CD4-positive, alpha-beta T cell treated with Interferon alpha-2 for 1 hour (primary cell): ENCODE measurements around the gene ZFAND2A.
"Not testable (repeated sequence)": the region's sequence is repeated elsewhere in the genome, so short reads cannot be mapped to it uniquely, and the experiment has no call there.

Source experiments
- DNase-seq, 2 donors: peaks; one replicate each; pipeline ENCODE4 v3.0.0-alpha.2; 2020 to 2022

Gene ZFAND2A

GRCh38 chr7:1150400-1151002, 9.5 kb downstream of the ZFAND2A start:
- DNase-seq: no peak

GRCh38 chr7:1149351-1149794, 10.6 kb downstream of the ZFAND2A start:
- DNase-seq: no peak

- not testable (repeated sequence) for DNase-seq
These were observed 12.1 kb downstream of the ZFAND2A start for GRCh38 chr7:1147873-1148272.

- no peak for DNase-seq
These were observed 15.7 kb downstream of the ZFAND2A start for GRCh38 chr7:1144269-1144771.

- DNase-seq: not testable (repeated sequence)
These were observed 17.0 kb downstream of the ZFAND2A start for GRCh38 chr7:1143031-1143430.

GRCh38 chr7:1142051-1142635, 17.9 kb downstream of the ZFAND2A start:
- no peak for DNase-seq

- no peak for DNase-seq
These were observed 18.3 kb downstream of the ZFAND2A start for GRCh38 chr7:1141651-1142050.

GRCh38 chr7:1140476-1141104, 19.4 kb downstream of the ZFAND2A start:
- peak in 1 of 2 donors; percentile 37 for DNase-seq

GRCh38 chr7:1137517-1138167, 22.4 kb downstream of the ZFAND2A start:
- DNase-seq: no peak

- DNase-seq: no peak
These were observed 23.0 kb downstream of the ZFAND2A start for GRCh38 chr7:1136841-1137516.

- DNase-seq: no peak
These were observed 25.0 kb downstream of the ZFAND2A start for GRCh38 chr7:1134951-1135350.

GRCh38 chr7:1131471-1132265, 28.3 kb downstream of the ZFAND2A start:
- no peak for DNase-seq

- no peak for DNase-seq
These were observed 29.7 kb downstream of the ZFAND2A start for GRCh38 chr7:1130021-1130990.

- no peak for DNase-seq
These were observed 30.6 kb downstream of the ZFAND2A start for GRCh38 chr7:1129431-1129830.

- no peak for DNase-seq
These were observed 33.0 kb downstream of the ZFAND2A start for GRCh38 chr7:1127001-1127400.

- DNase-seq: no peak
These were observed 34.4 kb downstream of the ZFAND2A start for GRCh38 chr7:1125603-1125969.

GRCh38 chr7:1124816-1125602, 35.0 kb downstream of the ZFAND2A start:
- no peak for DNase-seq

GRCh38 chr7:1124164-1124563, 35.8 kb downstream of the ZFAND2A start:
- no peak for DNase-seq

GRCh38 chr7:1123715-1124114, 36.3 kb downstream of the ZFAND2A start:
- no peak for DNase-seq

GRCh38 chr7:1122832-1123501, 37.0 kb downstream of the ZFAND2A start:
- DNase-seq: no peak
